Activated CD8-positive, alpha-beta memory T cell treated with anti-CD3 and anti-CD28 coated beads, Interleukin-2, amount 50 U/mL, for 4 hours (primary cell): Measurements from ENCODE around the gene NRSN2.

Experiments
- DNase-seq: peaks from one replicate; pipeline ENCODE4 v3.0.0-alpha.2; 2020

The NRSN2 gene, protein sequence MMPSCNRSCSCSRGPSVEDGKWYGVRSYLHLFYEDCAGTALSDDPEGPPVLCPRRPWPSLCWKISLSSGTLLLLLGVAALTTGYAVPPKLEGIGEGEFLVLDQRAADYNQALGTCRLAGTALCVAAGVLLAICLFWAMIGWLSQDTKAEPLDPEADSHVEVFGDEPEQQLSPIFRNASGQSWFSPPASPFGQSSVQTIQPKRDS

DNA sequence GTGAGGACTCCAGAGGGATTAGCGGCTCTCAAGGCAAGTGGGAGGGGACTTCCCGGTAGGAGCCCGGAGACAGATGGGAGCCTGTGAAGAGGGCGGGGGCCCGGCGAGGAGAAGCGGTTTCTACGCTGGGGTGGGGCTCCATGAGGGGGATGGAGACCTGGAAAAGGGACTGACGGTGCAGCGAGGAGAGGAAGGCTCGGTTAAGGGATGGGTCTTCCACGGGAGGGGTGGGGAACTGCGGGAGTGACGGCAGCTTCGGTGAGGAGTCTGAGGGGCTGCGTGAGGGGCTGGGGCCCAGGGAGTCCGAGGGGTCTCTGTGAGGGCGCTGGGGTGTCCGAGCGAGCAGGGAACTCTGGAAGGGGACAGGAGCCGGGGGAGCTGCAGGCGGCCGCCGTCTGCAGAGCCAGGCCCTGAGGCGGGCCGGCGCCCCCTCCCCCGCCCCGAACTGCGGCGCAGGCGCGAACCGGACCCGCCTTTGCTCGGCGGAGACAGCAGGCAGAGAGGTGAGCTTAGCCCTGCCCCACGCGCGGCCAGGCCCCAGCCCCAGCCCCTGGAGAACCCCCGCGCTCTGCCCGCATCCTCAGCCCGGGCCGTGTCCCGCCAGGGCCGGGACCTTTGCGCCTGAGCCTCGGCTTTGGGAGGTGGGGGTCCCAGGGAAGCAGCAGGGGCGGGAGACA, at the start of gene NRSN2:
Gene NRSN2, plus strand, starts transcription at position 472 of the 677 bp plus-strand sequence. CDS start 2,533 bp downstream, outside the sequence.
- peak; percentile 31 for DNase-seq

DNA sequence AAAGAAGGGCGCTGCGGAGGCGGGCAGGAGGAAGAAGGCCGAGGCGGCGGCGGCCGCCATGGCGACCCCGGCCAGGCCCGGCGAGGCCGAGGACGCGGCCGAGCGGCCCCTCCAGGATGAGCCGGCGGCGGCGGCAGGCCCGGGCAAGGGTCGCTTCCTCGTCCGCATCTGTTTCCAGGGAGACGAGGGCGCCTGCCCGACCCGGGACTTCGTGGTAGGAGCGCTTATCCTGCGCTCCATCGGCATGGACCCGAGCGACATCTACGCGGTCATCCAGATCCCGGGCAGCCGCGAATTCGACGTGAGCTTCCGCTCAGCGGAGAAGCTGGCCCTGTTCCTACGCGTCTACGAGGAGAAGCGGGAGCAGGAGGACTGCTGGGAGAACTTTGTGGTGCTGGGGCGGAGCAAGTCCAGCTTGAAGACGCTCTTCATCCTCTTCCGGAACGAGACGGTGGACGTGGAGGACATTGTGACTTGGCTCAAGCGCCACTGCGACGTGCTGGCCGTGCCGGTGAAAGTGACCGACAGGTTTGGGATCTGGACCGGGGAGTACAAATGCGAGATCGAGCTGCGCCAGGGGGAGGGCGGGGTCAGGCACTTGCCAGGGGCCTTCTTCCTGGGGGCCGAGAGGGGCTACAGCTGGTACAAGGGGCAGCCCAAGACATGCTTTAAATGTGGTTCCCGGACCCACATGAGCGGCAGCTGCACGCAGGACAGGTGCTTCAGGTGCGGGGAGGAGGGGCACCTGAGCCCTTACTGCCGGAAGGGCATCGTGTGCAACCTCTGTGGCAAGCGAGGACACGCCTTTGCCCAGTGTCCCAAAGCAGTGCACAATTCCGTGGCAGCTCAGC, 48.8 kb upstream of the NRSN2 start:
- DNase-seq, result peak; percentile 32

GRCh38 chr20:298776-299391, 48.0 kb upstream of the NRSN2 start:
- DNase-seq, result no peak

DNA sequence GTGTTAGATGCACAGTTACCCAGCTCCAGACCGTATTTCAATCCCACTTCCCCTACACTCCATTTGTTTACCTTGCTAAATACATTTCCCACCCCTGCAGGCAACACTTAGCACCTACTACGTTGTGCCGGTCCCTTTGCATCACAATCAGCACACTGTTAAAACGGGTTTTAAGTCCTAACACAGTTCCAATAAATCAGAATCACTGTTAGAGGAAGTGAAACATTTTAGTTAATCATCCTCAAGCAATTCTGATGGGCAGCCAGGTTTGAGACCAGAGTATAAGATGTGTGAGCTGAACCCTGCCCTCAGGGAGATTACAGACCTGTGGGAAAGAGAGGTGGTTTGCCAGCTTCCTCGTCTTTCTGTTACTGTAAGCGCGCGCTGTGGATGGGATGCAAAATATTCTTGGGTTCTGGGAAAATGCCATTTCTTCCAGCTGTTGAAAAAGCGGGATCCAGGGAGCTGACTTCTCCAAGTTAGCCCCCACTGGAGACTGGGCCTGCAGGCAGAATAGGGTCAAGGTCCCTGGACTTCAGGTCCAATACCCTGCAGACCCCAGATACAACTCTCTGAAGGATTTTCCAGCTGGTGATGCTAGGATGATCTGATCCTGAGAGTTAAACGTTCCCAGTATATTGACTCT, 46.4 kb upstream of the NRSN2 start:
- DNase-seq, result no peak

DNA sequence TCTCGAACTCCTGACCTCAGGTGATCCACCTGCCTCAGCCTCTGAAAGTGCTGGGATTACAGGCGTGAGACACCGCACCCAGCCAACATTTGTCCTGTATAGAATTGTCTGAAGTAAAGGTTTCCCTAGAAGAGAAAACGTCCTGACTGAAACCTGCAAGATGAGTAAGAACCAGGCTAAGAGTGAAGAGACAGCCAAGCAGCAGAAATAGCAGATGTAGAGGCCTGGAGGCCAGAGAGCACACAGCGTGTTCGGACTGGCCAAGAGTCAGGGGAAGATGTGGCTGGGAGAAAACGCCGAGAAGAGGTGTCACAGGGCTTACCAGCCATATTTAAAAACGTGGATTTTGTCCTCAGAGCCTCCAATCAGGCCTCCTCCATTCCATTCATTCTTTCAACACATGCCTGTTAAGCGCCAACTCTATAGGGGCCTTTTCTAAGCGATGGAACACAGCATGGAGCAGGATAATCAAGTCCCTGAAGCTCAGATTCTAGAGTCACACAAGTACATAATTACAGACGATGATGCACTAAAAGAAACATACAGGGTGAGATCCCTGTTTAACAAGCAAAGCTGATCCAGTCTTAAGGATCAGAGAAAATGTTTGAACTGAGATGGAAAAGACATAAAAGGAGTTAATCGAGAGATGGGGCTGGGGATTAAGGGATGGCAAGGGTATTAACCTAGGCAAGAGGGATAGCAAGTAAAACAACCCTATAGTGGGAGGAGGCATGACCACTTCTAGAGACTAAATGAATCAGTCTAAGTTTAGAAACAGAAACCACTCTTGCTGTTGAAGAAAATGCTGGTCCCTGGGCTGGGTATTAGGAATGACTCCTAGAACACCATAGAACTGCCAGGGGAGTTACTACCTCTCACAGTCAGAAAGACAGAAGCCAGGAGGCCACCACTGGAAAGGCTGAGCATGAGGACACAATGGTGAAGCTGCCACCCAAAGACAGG, 44.7 kb upstream of the NRSN2 start:
- no peak for DNase-seq

GRCh38 chr20:305745-306144, 41.2 kb upstream of the NRSN2 start:
- DNase-seq, result no peak

GRCh38 chr20:308427-309038, 38.4 kb upstream of the NRSN2 start:
- no peak for DNase-seq

GRCh38 chr20:309306-309840, 37.5 kb upstream of the NRSN2 start:
- no peak for DNase-seq

DNA sequence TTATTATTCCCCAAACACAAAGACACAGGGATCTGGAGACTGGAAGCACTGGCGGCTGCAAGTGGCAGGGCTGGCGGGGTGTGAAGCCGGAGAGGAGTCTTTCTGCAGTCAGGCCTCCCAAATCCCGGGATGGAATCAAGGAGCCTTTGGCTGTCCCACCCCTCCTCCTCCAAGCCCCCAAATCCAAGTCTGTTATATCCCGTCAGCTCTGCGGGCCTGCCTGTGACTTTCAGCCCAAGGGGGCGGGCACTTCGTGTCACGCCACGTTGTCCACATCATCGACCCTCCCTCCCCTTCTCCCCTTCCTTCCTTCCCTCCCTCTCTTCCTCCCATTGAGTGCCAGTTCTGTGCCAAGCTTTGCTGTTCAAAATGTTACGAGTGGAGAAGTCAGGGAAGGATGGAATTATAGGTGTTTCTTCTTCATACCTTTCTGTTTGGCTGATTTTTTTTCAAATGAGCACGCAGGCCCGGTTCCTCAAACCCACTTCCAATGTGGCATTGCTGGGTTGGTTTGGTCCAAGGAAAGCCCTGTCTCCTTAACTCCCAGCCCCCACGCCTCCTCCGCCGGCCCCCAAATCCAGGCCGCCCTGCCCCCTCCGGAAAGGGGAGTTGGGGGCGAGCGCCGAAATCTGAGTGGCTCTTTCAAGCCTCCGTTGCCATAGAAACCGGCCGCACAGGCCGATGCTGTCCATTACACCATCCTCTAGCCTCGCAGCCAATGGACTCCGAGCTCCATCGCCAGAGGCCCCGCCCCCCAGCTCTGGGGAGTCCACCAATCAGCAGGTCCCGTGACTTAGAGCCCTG, 36.9 kb upstream of the NRSN2 start:
- DNase-seq, result peak; percentile 74

- no peak for DNase-seq
Observed at GRCh38 chr20:310645-311044, 36.3 kb upstream of the NRSN2 start.

DNA sequence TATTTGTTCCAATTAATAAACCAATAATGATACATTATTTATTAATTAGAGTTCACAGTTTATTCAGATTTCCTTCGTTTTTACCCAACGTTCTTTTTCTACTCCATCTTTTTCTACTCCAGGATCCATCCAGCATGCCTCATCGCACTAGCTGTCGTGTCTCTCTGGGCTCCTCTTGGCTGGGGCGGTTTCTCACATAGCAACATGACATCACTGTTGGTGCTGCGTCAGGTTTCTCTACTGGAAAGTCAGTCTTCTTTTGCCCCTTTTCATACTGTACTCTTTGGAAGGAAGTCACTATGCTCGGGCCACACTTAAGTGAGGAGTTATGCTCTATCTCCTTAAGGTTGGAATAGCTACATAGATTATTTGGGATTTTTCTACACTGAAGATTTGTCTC, 35.3 kb upstream of the NRSN2 start:
- DNase-seq, result no peak

DNA sequence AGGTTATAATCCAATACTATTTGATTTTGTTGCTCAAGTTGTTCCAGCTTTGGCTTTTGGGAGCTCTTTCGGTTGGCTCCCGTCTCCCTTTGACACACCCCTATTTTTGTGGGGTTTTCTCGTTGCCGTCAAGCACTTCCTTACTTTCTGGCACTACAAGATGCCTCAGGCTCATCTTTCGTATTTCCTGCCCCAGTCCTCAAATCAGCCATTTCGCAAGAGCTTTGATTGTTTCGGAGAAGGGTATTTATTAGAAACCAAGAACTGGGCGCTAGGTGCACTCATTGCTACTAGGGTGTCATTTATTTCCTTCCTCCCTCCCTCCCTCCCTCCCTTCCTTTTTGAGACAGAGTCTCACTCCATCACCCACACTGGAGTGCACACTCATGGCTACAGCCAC, 34.8 kb upstream of the NRSN2 start:
- no peak for DNase-seq

- no peak for DNase-seq
Observed at GRCh38 chr20:312866-313265, 34.0 kb upstream of the NRSN2 start.

- DNase-seq, result no peak
Observed at GRCh38 chr20:313402-313801, 33.5 kb upstream of the NRSN2 start.

GRCh38 chr20:313948-314347, 33.0 kb upstream of the NRSN2 start:
- no peak for DNase-seq

- DNase-seq, result no peak
Observed at GRCh38 chr20:316316-317068, 30.4 kb upstream of the NRSN2 start.

GRCh38 chr20:324177-325044, 22.5 kb upstream of the NRSN2 start:
- DNase-seq, result peak; percentile 95
